Inferior parietal cortex (tissue), 1 donor: ENCODE data around the gene MTIF2.
"Not testable (repeated sequence)": the region's sequence is repeated elsewhere in the genome, so short reads cannot be mapped to it uniquely, and the experiment has no call there.

Experiments
- DNase-seq: peaks from one replicate; pipeline ENCODE4 v3.0.0-alpha.2; 2016; ENCODE audit errors: extremely low spot score

Gene MTIF2

DNA sequence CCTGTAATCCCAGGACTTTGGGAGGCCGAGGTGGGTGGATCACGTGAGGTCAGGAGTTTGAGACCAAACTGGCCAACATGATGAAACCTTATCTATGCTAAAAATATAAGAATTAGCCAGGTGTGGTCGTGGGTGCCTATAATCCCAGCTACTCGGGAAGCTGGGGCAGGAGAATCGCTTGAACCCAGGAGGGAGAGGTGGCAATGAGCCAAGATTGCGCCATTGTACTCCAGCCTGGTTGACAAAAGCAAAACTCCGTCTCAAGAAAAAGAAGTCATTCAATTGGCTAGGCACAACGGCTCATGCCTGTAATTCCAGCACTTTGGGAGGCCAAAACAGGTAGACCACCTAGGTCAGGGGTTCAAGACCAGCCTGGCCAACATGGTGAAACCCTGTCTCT lies 27.4 kb downstream of the MTIF2 start:
- DNase-seq = not testable (repeated sequence)

DNA sequence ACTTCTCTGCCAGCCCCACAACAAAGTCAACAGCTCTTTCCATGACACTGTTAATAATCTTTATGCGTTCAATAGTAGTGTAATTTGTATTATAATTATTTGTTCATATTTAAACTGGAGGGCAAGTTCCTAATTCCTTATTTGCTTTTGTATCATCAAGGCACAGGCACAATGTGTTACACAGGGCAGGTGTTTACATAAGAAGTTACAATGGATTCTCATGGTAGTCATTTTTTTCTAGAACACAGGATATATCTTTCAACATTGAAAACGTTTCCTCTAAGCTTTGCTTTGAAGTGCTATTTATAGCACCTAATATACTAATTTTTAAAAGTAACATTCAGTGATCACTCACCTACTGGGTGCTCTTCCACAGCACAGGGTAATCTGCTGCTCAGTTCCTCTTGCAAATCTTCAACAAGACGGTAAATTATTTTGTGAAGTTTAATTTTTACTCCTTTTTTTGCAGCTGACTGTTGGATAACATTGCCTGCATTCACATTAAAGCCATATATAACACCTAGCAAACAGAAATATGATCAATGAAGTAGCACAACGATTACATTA lies 29.3 kb downstream of the MTIF2 start:
- no peak for DNase-seq

- DNase-seq = no peak
These were observed 32.0 kb downstream of the MTIF2 start for GRCh38 chr2:55236992-55237543.

DNA sequence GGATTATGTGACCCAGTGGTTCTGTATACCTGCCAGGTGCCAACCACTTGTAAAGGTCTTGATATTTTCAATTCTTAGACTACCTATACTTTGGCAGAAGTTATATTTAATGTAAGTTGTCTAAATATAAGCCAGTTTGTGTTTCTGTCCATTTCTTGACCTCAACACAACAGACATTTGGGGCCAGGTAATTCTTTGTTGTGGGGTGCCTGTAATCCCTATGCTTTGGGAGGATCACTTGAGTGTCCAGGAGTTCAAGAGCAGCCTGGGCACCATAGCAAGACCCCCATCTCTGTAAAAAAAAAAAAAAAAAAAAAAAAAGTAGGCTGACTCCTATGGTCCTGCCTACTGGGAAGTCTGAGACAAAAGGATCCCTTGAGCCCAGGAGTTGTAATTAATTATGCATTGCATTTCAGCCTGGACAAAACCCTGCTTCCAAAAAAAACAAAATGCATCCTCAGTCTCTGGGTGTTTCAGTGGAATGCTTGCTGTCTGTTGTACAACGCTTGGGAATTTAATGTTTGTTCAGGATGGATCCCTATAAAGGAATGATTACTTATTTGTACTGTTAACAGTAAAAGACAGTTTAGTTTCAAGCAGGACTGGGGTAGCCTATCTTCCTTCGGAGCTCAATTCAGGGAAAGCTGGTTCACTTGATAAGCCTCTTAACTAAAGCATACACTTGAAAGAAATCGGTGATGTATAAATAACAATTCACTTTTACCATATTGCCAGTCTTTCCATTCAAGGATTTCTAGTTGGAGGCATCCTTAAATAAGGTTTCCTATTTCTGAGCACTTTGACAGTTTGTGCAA lies 33.1 kb downstream of the MTIF2 start:
- no peak for DNase-seq

- no peak for DNase-seq
These were observed 35.4 kb downstream of the MTIF2 start for GRCh38 chr2:55233658-55233940.

DNA sequence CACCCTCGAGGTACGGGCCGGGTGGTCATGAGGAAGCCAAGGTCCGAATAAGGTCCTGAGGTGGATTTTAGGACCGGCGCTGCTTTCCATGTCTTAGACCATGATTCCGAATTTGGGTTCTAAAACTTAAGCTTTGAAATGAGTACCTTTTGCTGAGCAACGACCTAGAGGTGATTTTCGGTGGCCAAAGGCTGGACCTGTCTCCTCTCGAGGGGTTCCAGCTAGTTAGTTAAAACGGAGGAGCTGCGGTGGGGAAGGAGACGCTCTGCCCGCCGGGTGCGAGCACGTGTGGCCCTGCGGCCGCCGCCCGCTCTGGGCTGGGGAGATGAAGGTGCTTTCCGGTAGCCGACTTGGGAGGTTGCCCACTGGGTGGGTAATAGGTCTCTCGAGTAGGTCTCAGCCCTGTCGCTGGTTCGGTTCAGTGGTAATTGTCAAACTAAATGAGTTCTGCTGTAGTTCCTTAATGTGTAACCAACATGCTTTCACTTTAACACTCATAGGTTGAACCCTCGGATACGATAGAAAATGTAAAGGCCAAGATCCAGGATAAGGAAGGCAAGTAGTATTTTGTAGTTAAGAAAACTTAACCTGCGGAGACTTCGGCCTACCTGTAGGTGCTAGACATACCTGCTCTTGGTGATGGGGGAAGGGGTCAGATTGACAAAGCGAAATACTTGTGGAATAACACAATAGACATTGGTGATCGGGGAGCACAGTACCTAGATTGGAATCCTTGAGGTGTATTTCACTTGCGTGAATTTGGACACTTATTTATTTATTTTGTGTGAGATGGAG lies 36.0 kb downstream of the MTIF2 start:
- DNase-seq = no peak

- DNase-seq = peak; percentile 95
These were observed 36.8 kb downstream of the MTIF2 start, which contains the start of the genes CLHC1 and RPS27A for GRCh38 chr2:55232084-55232862. Gene CLHC1, minus strand, starts transcription at chr2:55232293. Its CDS starts 9,882 bp downstream, at chr2:55222411. Gene RPS27A, plus strand, starts transcription at chr2:55232688. Its CDS starts 137 bp downstream, at chr2:55232825.

- DNase-seq = peak; percentile 51
These were observed 37.4 kb downstream of the MTIF2 start for GRCh38 chr2:55231546-55232083.

DNA sequence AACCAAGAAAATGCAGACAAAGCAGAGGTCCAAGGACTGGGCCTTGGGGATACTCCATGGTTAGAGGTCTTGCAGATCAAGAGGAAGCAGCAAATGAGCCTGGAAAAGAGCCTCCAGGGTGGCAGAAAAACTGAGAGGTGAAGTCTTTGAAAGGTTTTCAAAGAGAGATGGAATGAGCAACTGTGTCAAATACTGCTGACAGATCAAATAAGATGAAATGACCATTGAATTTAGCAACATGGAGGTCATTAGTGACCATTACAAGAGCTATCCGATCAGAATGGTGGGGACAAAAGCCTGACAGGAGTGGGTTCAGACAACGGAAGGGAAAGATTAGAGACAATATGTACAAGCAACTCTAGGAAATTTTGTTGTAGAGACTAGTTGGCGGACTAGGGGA lies 38.5 kb downstream of the MTIF2 start:
- DNase-seq = no peak

- DNase-seq = no peak
These were observed 39.8 kb downstream of the MTIF2 start for GRCh38 chr2:55229221-55229620.

GRCh38 chr2:55228226-55228563 lies 40.8 kb downstream of the MTIF2 start:
- no peak for DNase-seq

DNA sequence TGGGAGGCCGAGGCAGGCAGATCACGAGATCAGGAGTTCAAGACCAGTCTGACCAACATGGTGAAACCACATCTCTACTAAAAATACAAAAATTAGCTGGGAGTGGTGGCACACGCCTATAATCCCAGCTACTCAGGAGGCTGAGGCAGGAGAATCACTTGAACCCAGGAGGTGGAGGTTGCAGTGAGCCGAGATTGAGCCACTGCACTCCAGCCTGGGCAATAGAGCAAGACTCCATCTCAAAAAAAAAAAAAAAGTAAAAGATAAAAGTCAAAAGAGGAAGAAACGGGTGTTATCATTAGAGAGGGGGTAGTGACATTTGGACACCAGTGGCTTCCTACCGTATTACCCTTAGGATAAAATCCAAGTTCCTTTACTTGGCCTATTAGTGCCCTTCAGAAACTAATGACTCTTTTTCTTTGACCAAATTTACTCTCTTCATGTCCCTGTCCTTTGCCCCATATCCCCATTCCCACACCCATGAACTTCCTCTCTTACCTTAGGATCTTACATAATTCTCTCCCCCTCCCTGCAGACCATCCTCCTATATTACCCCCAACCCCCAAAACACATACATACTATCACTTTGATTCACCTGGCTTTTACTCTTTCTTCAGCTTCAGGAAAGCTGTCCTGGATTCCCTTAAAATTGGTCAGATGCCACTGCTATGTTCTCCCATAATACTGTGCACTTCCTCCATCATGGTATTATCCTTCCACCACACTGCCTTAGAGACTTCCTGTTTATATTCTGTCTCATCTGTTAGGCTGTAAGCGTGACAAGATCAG lies 41.4 kb downstream of the MTIF2 start:
- not testable (repeated sequence) for DNase-seq

- no peak for DNase-seq
These were observed 43.5 kb downstream of the MTIF2 start for GRCh38 chr2:55225481-55226020.

GRCh38 chr2:55224761-55225261 lies 44.2 kb downstream of the MTIF2 start:
- no peak for DNase-seq

GRCh38 chr2:55223958-55224760 lies 44.9 kb downstream of the MTIF2 start:
- no peak for DNase-seq

- DNase-seq = no peak
These were observed 55.2 kb downstream of the MTIF2 start for GRCh38 chr2:55213822-55214221.

DNA sequence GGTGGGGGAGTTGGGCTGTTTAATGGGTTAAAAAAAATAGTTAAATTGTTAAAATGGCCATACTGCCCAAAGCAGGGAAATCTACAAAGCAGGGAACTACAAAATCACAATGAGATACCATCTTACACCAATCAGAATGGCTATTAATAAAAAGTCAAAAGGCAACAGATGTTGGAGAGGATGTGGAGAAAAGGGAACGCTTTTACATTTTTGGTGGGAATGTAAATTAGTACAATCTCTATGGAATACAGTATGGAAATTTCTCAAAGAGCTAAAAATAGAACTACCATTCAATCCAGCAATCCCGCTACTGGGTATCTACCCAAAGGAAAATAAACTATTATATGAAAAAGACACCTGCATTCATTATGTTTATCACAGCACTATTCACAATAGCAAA lies 64.1 kb downstream of the MTIF2 start:
- no peak for DNase-seq

DNA sequence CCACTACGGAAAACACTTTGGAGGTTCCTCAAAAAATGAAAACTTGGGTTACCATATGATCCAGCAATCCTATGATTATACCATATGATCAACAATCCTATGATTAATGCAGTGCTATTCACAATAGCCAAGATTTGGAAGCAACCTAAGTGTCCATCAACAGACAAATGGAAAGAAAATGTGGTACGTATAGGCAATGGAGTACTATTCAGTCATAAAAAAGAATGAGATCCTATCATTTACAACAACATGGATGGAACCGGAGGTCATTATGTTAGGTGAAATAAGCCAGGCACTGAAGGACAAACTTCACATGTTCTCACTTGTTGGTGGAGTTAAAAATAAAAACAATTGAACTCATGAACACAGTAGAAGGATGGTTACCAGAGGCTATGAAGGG lies 64.5 kb downstream of the MTIF2 start:
- DNase-seq = no peak

DNA sequence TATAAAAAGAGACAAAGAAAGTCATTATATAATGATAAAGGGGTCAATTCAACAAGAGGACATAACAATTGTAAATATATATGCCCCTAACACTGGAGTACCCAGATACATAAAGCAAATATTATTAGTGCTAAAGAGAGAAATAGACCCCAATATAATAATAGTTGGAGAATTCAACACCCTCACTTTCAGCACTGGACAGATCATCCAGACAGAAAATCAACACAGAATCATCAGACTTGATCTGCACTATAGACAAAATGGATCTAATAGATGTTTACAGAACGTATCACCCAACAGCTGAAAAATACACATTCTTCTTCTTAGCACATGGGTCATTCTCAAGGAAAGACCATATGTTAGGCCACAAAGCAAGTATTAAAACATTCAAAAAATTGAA lies 68.6 kb downstream of the MTIF2 start:
- DNase-seq = no peak
